ENCODE measurements around the gene EYS. TPM values are rescaled to one million over a fixed set of nuclear protein-coding genes. Genes with fewer than 3 reads are reported as not detected.
A peak's percentile ranks its signal among the peaks of the same experiment; 100 is the strongest.

EYS gene
- total and polyA plus RNA-seq, 2 of the 8 experiments (the other 6 are each of a cell fraction or from before 2014, with no cell fraction given): 0.05 to 0.13 TPM

DNA sequence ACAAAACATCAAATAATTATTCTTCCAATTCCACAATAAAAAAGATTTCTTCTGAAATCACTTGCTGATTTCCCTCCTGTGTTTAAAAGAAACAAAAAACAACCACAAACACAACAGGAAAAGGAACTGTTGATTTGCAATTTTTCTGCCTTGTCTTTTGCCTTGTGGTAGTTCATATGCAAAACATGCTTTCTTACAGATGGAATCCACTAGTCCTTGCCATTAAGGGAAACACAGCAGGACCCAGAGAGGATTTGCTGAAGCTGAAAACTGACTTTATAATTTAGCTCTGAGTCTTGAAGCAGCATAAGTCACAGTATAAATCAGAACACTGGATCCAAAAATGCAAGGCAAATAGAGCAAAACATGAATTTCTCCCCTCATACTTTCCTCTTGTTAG lies 1742.7 kb downstream of the EYS start:
- H4K20me1 ChIP-seq (replicated peaks in 1 of 2; ENCODE audit: control insufficient read depth in 1 of 2, insufficient read depth in 2 of 2, low read length in 2 of 2): no peaks in the 10 kb centered on the region
- H3K9ac ChIP-seq (replicated peaks in 1 of 4; ENCODE audit: extremely low read depth in 1 of 4, low read depth in 3 of 4, low read length in 3 of 4): no peak overlapping the region
- H2BK20ac ChIP-seq (ENCODE audit: low read length): no peak overlapping the region
- no peak overlapping the region for H2AFZ ChIP-seq (ENCODE audit: low read length)
- no peaks in the 10 kb centered on the region for H3K79me1 ChIP-seq (ENCODE audit: low read depth, low read length)
- no peaks in the 10 kb centered on the region for H3K27me3 ChIP-seq (replicated peaks in 1 of 4; ENCODE audit: control insufficient read depth in 3 of 4, extremely low read depth in 1 of 4, insufficient read depth in 3 of 4, low read length in 3 of 4)
- H4K91ac ChIP-seq (replicated peaks; ENCODE audit: insufficient read length, low read length): no peak overlapping the region
- no peak overlapping the region for H2BK15ac ChIP-seq (ENCODE audit: low read length)
- H3K4me3 ChIP-seq (ENCODE audit: extremely low read depth in 1 of 4, insufficient read depth in 2 of 4, low read depth in 3 of 4, low read length in 4 of 4): peak overlapping the region in 2 of 4 experiments; percentile 7 to 37; a peak in 2 of 8 replicates
- DNase-seq (ENCODE audit: low read depth in 1 of 2, low spot score in 2 of 2) (no peak), FAIRE-seq (peak; percentile 87)
- H3K23me2 ChIP-seq (ENCODE audit: low read depth, low read length): no peaks in the 10 kb centered on the region
- H3K36me3 ChIP-seq (ENCODE audit: control insufficient read depth in 2 of 4, insufficient read depth in 4 of 4, low read length in 3 of 4): peaks cover 0 to 2% (median 0%) of the 10 kb centered on the region in 4 experiments; a peak in 1 of 8 replicates
- no peak overlapping the region for H2AK5ac ChIP-seq (ENCODE audit: low read depth, low read length)
- no peak overlapping the region for H3K4ac ChIP-seq (replicated peaks; ENCODE audit: insufficient read length, low read depth, low read length)
- no peak overlapping the region for H3K18ac ChIP-seq (ENCODE audit: extremely low read depth, low read length)
- no peaks in the 10 kb centered on the region for H3K9me3 ChIP-seq (ENCODE audit: insufficient read depth in 2 of 2, low read depth in 1 of 2, low read length in 1 of 2)
- no peak overlapping the region for H2BK120ac ChIP-seq (replicated peaks; ENCODE audit: low read depth, low read length)
- H3K79me2 ChIP-seq (ENCODE audit: control insufficient read depth in 1 of 2, insufficient read depth in 2 of 2, low read length in 2 of 2): no peaks in the 10 kb centered on the region
- H3K27ac ChIP-seq (ENCODE audit: low read depth, low read length): no peak overlapping the region
- CTCF ChIA-PET (ENCODE audit: partially characterized antibody): no interaction called here
- no peak overlapping the region for H2BK5ac ChIP-seq (ENCODE audit: low read depth, low read length)
- no peak overlapping the region for H3K23ac ChIP-seq (ENCODE audit: insufficient read length)
- H3K14ac ChIP-seq (ENCODE audit: insufficient read length): no peak overlapping the region
- POLR2A ChIA-PET (ENCODE audit: partially characterized antibody): no interaction called here
- peaks cover 0 to 6% (median 2%) of the 10 kb centered on the region in 4 experiments; a peak in 3 of 7 replicates for H3K4me1 ChIP-seq (replicated peaks in 1 of 4; ENCODE audit: control insufficient read depth in 3 of 4, insufficient read depth in 4 of 4, low read length in 3 of 4)
- no peak overlapping the region for H4K8ac ChIP-seq (ENCODE audit: extremely low read depth, insufficient read depth, low read length)
- peak overlapping the region in 1 of 2 experiments; percentile 65; a peak in 2 of 4 replicates for H3K4me2 ChIP-seq (ENCODE audit: insufficient read depth in 1 of 2, low read depth in 2 of 2, low read length in 2 of 2)
- no peak overlapping the region for H2BK12ac ChIP-seq (ENCODE audit: low read depth, low read length)
- no peak overlapping the region for H4K5ac ChIP-seq (ENCODE audit: insufficient read length, low read depth, low read length)
- no peak overlapping the region for H3K56ac ChIP-seq (replicated peaks; ENCODE audit: insufficient read length, low read depth, low read length)
- TF ChIP-seq, protein P1, sequence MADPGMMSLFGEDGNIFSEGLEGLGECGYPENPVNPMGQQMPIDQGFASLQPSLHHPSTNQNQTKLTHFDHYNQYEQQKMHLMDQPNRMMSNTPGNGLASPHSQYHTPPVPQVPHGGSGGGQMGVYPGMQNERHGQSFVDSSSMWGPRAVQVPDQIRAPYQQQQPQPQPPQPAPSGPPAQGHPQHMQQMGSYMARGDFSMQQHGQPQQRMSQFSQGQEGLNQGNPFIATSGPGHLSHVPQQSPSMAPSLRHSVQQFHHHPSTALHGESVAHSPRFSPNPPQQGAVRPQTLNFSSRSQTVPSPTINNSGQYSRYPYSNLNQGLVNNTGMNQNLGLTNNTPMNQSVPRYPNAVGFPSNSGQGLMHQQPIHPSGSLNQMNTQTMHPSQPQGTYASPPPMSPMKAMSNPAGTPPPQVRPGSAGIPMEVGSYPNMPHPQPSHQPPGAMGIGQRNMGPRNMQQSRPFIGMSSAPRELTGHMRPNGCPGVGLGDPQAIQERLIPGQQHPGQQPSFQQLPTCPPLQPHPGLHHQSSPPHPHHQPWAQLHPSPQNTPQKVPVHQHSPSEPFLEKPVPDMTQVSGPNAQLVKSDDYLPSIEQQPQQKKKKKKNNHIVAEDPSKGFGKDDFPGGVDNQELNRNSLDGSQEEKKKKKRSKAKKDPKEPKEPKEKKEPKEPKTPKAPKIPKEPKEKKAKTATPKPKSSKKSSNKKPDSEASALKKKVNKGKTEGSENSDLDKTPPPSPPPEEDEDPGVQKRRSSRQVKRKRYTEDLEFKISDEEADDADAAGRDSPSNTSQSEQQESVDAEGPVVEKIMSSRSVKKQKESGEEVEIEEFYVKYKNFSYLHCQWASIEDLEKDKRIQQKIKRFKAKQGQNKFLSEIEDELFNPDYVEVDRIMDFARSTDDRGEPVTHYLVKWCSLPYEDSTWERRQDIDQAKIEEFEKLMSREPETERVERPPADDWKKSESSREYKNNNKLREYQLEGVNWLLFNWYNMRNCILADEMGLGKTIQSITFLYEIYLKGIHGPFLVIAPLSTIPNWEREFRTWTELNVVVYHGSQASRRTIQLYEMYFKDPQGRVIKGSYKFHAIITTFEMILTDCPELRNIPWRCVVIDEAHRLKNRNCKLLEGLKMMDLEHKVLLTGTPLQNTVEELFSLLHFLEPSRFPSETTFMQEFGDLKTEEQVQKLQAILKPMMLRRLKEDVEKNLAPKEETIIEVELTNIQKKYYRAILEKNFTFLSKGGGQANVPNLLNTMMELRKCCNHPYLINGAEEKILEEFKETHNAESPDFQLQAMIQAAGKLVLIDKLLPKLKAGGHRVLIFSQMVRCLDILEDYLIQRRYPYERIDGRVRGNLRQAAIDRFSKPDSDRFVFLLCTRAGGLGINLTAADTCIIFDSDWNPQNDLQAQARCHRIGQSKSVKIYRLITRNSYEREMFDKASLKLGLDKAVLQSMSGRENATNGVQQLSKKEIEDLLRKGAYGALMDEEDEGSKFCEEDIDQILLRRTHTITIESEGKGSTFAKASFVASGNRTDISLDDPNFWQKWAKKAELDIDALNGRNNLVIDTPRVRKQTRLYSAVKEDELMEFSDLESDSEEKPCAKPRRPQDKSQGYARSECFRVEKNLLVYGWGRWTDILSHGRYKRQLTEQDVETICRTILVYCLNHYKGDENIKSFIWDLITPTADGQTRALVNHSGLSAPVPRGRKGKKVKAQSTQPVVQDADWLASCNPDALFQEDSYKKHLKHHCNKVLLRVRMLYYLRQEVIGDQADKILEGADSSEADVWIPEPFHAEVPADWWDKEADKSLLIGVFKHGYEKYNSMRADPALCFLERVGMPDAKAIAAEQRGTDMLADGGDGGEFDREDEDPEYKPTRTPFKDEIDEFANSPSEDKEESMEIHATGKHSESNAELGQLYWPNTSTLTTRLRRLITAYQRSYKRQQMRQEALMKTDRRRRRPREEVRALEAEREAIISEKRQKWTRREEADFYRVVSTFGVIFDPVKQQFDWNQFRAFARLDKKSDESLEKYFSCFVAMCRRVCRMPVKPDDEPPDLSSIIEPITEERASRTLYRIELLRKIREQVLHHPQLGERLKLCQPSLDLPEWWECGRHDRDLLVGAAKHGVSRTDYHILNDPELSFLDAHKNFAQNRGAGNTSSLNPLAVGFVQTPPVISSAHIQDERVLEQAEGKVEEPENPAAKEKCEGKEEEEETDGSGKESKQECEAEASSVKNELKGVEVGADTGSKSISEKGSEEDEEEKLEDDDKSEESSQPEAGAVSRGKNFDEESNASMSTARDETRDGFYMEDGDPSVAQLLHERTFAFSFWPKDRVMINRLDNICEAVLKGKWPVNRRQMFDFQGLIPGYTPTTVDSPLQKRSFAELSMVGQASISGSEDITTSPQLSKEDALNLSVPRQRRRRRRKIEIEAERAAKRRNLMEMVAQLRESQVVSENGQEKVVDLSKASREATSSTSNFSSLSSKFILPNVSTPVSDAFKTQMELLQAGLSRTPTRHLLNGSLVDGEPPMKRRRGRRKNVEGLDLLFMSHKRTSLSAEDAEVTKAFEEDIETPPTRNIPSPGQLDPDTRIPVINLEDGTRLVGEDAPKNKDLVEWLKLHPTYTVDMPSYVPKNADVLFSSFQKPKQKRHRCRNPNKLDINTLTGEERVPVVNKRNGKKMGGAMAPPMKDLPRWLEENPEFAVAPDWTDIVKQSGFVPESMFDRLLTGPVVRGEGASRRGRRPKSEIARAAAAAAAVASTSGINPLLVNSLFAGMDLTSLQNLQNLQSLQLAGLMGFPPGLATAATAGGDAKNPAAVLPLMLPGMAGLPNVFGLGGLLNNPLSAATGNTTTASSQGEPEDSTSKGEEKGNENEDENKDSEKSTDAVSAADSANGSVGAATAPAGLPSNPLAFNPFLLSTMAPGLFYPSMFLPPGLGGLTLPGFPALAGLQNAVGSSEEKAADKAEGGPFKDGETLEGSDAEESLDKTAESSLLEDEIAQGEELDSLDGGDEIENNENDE (IDR thresholded peaks at IDR 0.05; ENCODE audit: insufficient replicate concordance, low read length): peak; percentile 48

Data from H1 (cell line).